Prostate gland (tissue), 2 donors: ENCODE data around the gene MAOA.

Experiments used
- POLR2A ChIP-seq: fragments of 450-650 bp; IDR thresholded peaks from one replicate; pipeline ENCODE4 v1.6.1; 2016; ENCODE audit warnings: antibody characterized with exemption, mild to moderate bottlenecking
- POLR2AphosphoS5 ChIP-seq: sonication (generic); formaldehyde crosslinking; IDR thresholded peaks from one replicate; pipeline ENCODE4 v1.6.1; 2017; ENCODE audit warnings: antibody characterized with exemption
- TF ChIP-seq, protein P1 (sequence below), 4 experiments: fragments of 200-600 bp in 2 of 4; fragments of 450-650 bp in 2 of 4; sonication (generic) in 2 of 4; IDR thresholded peaks; 1 replicate in 3 of 4; 2 replicates in 1 of 4; pipeline ENCODE4 v1.5.1; 2016 to 2019; ENCODE audit warnings: antibody characterized with exemption in 4 of 4, mild to moderate bottlenecking in 2 of 4, moderate library complexity in 2 of 4

DNA sequence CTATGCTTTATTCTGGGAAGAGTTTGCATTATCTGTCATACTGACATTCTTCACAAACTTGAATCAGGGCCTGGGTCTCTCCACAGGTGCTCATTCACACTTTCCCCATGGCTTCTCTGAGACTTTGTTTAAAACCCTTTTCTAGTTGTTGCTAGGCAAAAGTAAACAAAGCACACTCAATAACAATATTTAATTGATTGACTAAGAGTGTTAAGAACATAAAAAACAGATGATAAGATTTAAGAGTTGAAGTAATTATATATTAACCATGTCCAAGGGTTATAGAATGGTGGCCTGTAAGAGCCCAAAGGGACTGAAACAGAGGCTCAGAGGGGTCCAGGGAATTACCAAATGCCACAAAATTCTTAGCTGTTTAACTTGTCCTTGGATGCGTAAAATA, 7.1 kb downstream of the MAOA start:
- TF ChIP-seq, protein P1, sequence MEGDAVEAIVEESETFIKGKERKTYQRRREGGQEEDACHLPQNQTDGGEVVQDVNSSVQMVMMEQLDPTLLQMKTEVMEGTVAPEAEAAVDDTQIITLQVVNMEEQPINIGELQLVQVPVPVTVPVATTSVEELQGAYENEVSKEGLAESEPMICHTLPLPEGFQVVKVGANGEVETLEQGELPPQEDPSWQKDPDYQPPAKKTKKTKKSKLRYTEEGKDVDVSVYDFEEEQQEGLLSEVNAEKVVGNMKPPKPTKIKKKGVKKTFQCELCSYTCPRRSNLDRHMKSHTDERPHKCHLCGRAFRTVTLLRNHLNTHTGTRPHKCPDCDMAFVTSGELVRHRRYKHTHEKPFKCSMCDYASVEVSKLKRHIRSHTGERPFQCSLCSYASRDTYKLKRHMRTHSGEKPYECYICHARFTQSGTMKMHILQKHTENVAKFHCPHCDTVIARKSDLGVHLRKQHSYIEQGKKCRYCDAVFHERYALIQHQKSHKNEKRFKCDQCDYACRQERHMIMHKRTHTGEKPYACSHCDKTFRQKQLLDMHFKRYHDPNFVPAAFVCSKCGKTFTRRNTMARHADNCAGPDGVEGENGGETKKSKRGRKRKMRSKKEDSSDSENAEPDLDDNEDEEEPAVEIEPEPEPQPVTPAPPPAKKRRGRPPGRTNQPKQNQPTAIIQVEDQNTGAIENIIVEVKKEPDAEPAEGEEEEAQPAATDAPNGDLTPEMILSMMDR (IDR thresholded peaks at IDR 0.05): no peak
- TF ChIP-seq POLR2A (no peak), POLR2AphosphoS5 (no peak)
